Measurements from ENCODE around the gene ANKZF1. TPM values are rescaled to one million over a fixed set of nuclear protein-coding genes. Genes with fewer than 3 reads are reported as not detected.

The ANKZF1 gene
- total RNA-seq, 4 donors from 2014 or later: 20.4 to 34.1 (median 27.6) TPM

DNA sequence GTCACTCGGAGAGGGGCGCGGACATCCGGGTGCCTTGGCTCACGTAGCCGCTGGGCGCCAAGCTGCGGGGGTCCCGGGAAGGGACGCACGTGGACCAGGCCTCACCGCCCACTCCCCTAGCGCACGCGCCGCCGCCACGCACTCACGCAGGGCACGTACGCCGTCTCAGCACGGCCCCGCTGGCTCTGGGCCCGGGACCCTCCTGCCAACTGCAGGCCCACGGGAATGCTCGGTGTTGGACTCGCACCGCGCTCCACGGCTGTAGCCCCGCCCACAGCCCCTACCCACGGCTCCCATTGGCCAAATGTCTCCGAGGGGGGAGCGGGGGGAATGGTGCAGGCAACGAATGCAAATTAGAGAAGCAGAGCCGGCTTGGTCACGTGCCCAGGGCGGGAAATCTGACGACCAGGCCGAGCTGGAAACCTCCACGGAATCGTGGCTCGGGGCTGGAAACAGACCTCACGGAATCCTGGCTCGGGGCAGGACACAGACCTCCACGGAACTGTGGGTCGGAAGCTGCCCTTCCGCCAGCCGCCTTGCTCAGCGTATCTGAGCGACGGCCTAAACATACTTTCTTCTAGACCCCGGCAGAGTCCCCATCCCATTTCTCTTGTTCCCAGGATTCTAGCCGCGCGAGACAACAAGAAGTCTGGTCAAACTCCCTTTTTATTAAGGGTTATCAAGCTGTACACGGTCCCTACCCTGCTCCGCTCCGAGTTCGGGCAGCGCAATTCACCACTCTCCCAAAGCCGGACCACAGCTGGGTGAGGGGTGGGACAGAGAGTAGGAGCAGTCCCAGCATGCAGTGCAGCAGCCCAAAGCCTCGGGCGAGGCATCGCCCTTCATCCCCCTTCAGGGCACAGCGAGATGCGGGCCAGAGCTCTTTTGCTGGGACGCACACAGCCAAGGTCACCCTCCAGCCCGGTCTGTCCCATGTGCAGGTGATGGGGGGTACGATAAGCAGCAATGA lies 10.6 kb upstream of the ANKZF1 start, which contains the start of gene ABCB6:
TSS of gene ABCB6 (minus strand) at position 227 of the 970 bp plus-strand sequence. CDS start 285 bp downstream, outside the sequence.
- intact Hi-C loops (cut with DNase I): no loop called here
- peaks cover 50 to 70% (median 69%) of the 10 kb centered on the region in 4 donors for H3K36me3 ChIP-seq
- peak within 1 kb of the TSS; percentile 59 to 79 (median 65) for H3K4me3 ChIP-seq
- peaks cover 28 to 56% (median 45%) of the 10 kb centered on the region in 4 donors for H3K4me1 ChIP-seq
- H3K27me3 ChIP-seq: no peaks in the 10 kb centered on the region
- DNase-seq (ENCODE audit: extremely low spot score): peak; percentile 99
- H3K27ac ChIP-seq (replicated peaks in 1 of 4): peak within 1 kb of the TSS; percentile 90 to 99 (median 95)
- WGBS: 5% methylated on average over 29 of the region's 71 CpGs
- TF ChIP-seq POLR2A (IDR thresholded peaks at IDR 0.05; ENCODE audit: low read depth) (peak; percentile 46), EP300 (IDR thresholded peaks at IDR 0.05) (no peak), POLR2AphosphoS5 (IDR thresholded peaks at IDR 0.05) (peak; percentile 86 to 88)
- TF ChIP-seq, protein P1, sequence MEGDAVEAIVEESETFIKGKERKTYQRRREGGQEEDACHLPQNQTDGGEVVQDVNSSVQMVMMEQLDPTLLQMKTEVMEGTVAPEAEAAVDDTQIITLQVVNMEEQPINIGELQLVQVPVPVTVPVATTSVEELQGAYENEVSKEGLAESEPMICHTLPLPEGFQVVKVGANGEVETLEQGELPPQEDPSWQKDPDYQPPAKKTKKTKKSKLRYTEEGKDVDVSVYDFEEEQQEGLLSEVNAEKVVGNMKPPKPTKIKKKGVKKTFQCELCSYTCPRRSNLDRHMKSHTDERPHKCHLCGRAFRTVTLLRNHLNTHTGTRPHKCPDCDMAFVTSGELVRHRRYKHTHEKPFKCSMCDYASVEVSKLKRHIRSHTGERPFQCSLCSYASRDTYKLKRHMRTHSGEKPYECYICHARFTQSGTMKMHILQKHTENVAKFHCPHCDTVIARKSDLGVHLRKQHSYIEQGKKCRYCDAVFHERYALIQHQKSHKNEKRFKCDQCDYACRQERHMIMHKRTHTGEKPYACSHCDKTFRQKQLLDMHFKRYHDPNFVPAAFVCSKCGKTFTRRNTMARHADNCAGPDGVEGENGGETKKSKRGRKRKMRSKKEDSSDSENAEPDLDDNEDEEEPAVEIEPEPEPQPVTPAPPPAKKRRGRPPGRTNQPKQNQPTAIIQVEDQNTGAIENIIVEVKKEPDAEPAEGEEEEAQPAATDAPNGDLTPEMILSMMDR (IDR thresholded peaks at IDR 0.05): peak in 1 of 3 experiments; percentile 21
- H3K9me3 ChIP-seq: no peaks in the 10 kb centered on the region

- H3K4me3 ChIP-seq: peak overlapping the region in 1 of 4 donors; percentile 63
- H3K36me3 ChIP-seq: peaks cover 55 to 70% (median 69%) of the 10 kb centered on the region in 4 donors
- H3K27ac ChIP-seq (replicated peaks in 1 of 4): peak overlapping the region; percentile 90 to 99 (median 95)
- H3K4me1 ChIP-seq: peaks cover 28 to 56% (median 45%) of the 10 kb centered on the region in 4 donors
- TF ChIP-seq POLR2A (IDR thresholded peaks at IDR 0.05; ENCODE audit: low read depth) (no peak), EP300 (IDR thresholded peaks at IDR 0.05) (no peak), POLR2AphosphoS5 (IDR thresholded peaks at IDR 0.05) (no peak)
- TF ChIP-seq, protein P1 (IDR thresholded peaks at IDR 0.05): no peak
- H3K27me3 ChIP-seq: no peaks in the 10 kb centered on the region
- intact Hi-C loops (cut with DNase I): no loop called here
- H3K9me3 ChIP-seq: no peaks in the 10 kb centered on the region
- no peak for DNase-seq (ENCODE audit: extremely low spot score)
- WGBS: 88% methylated on average over 14 of the region's 18 CpGs
These were observed 9.6 kb upstream of the ANKZF1 start for GRCh38 chr2:219219784-219220532.

GRCh38 chr2:219220652-219221402 lies 8.8 kb upstream of the ANKZF1 start:
- Histone ChIP-seq H3K27me3 (no peaks in the 10 kb centered on the region), H3K27ac (replicated peaks in 1 of 4) (peak overlapping the region in 1 of 4 donors; percentile 99), H3K36me3 (peaks cover 59 to 72% (median 69%) of the 10 kb centered on the region in 4 donors), H3K4me3 (no peak overlapping the region), H3K9me3 (no peaks in the 10 kb centered on the region), H3K4me1 (peaks cover 28 to 55% (median 42%) of the 10 kb centered on the region in 4 donors)
- 77% methylated on average over 11 of the region's 19 CpGs for WGBS
- TF ChIP-seq POLR2A (IDR thresholded peaks at IDR 0.05; ENCODE audit: low read depth) (no peak), EP300 (IDR thresholded peaks at IDR 0.05) (no peak), POLR2AphosphoS5 (IDR thresholded peaks at IDR 0.05) (no peak)
- TF ChIP-seq, protein P1 (IDR thresholded peaks at IDR 0.05): no peak
- no peak for DNase-seq (ENCODE audit: extremely low spot score)
- intact Hi-C loops (cut with DNase I): no loop called here

DNA sequence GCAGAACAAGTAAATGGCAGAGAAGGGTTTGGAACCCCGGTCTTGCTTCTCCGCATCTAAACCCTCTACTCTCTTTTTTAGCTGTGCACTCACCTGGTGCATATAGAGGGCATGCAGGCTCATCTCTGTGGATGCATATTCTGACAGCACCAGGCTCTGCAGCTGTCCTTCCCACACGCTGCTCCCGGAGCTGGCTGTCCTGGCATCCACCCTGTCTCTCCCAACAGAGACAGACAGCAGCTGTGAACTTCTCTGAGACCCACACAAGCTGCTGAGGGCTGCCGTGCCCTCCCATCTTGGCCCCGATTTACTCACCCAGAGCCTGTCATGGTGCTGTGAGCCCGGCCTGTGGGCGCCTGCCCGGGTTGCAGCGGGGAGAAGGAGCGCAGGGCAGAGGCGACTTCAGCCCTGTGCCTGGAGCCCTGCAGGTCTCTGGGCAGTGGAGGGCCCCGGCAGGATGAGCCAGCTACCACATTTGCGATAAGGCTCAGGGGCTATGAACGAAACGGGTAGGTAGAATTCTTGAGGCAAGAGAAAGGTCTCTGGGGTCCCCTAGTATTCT lies 7.6 kb upstream of the ANKZF1 start:
- Histone ChIP-seq H3K27ac (replicated peaks in 1 of 4) (no peak overlapping the region), H3K36me3 (peaks cover 55 to 76% (median 75%) of the 10 kb centered on the region in 4 donors), H3K27me3 (no peaks in the 10 kb centered on the region), H3K4me3 (no peak overlapping the region), H3K9me3 (no peaks in the 10 kb centered on the region), H3K4me1 (peaks cover 27 to 49% (median 33%) of the 10 kb centered on the region in 4 donors)
- no peak for DNase-seq (ENCODE audit: extremely low spot score)
- TF ChIP-seq EP300 (IDR thresholded peaks at IDR 0.05): no peak
- no peak for TF ChIP-seq POLR2A (IDR thresholded peaks at IDR 0.05; ENCODE audit: low read depth)
- TF ChIP-seq POLR2AphosphoS5 (IDR thresholded peaks at IDR 0.05): no peak
- TF ChIP-seq, protein P1 (IDR thresholded peaks at IDR 0.05): no peak
- intact Hi-C loops (cut with DNase I): no loop called here
- 89% methylated on average over 13 of the region's 16 CpGs for WGBS
